AG08395 (cell line): Measurements from ENCODE around the gene SLC26A9.
"Not testable (repeated sequence)": the region's sequence is repeated elsewhere in the genome, so short reads cannot be mapped to it uniquely, and the experiment has no call there.

Experiments
- DNase-seq: peaks from one replicate; pipeline ENCODE4 v3.0.0; 2012; ENCODE audit warnings: mixed read lengths, low spot score

The SLC26A9 gene

GRCh38 chr1:205926213-205926612 lies 17.0 kb downstream of the SLC26A9 start:
- no peak for DNase-seq

DNA sequence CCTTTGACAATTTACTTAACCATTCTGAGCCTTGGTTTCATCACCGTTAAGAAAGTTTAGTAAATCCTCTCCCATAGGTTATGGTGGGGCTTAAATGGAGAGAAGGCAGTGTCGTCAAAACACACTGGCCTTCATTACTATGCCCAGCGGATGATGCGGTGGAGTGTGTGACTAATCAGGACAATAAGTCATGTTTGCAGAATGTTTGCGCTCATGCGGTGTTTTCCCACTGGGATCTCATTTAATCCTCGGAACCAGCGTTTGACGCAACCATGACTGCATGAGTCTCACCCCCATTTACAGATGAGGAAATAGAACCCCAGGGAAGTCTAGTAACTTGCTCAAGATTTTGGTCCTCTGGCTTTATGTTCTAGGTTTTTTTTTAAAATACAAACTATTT lies 17.5 kb downstream of the SLC26A9 start:
- DNase-seq: peak; percentile 78

DNA sequence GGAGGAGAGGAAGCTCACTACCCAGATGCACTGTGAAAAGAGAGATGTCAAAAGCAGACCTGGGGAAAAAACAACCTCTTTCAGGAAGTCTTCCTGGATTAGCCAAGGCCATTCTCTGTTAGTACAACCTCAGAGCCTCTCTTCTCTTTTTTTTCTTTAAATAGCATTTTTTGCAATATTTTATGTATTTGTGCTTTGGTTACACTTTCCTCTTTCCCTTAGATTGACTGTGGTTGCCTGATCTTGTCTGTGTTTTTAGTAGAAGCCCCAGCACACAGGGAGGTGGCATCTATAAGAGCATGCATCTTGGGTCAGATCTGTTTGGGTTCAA lies 18.8 kb downstream of the SLC26A9 start:
- no peak for DNase-seq

DNA sequence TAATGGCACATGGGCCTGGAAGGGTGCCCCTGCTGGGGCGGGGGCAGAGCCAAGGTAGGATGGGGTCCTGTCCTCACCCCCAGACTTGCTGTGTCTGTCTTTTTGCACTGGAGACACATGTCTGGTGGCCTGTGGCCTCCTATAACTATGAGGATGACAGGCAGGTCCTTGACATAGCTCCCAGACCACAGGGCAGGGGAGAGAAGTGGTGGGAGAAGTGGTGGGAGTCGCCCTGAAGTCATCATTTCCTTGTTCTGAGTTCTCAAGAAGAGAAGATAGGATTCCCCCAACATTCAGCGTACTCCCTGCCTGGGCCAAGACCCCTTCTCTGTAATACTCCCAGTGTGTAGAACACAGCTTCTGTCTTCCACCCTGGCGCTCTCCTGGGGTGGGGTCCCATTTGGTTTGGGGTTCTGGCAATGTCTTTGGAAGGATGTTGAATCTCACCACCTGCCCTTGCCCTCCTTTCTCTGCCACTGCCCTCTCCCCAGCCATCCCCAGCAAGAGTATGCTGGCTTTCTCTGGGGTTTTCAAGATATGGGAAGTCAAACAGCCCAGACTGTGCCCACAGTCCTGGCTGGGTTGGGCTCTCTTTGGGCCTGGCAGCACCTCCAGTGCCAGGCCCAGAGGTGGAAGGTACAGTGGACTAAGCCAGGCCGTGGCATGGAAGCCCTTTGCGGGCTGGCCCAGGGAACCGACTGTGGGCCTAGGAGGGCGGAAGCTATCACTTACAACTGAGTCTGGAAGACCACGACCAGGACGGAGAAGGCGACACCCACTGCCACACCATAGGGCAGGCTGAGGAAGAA lies 19.4 kb downstream of the SLC26A9 start:
- DNase-seq: no peak

DNA sequence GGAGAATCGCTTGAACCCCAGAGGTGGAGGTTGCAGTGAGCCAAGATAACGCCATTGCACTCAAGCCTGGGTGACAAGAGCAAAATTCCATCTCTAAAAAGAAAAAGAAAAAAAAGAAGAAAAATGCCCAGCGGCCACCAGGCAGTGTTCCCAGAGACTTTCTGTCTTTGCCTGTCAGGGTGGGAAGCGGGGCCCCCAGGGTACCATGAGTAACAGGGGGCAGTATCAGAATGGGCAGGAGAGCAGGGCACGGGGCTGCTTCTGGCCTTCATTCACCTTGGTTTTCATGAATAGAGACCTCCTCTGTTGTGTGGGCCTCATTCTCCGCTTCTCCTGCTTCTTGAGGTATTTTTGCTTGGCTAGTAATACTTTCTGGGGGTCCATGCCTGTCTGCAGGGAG lies 20.4 kb downstream of the SLC26A9 start:
- DNase-seq: no peak

DNA sequence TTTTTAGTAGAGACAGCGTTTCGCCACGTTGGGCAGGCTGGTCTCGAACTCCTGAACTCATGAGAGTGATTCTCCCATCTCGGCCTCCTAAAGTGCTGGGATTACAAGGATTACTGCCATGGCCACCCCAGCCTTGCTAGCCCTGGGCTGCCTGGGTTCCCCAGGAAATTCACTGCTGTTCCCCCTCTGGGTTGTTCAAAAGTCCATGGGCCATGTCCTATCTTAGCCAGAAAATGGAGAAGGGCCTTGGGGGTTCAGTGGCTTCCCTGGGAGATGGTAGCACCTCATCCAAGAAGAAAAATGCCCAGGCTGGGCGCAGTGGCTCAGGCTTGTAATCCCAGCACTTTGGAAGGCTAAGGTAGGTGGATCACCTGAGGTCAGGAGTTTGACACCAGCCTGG lies 20.9 kb downstream of the SLC26A9 start:
- no peak for DNase-seq

DNA sequence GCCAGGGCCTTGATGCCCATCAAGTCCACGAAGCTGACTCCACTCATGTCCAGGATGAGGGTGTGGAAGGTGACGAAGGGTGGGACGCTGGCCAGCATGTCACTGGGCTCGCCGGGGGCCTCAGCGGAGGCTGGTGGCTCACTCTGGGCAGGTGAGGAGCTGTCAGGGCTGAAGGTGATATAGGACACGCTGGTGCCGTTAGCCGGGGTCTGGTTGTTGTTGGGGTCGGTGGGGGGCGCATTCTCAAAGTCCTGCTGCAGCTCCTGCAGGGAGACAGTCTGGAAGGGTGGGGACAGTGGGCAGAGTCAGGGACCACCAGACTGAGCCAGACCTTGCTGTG lies 21.7 kb downstream of the SLC26A9 start:
- no peak for DNase-seq

DNA sequence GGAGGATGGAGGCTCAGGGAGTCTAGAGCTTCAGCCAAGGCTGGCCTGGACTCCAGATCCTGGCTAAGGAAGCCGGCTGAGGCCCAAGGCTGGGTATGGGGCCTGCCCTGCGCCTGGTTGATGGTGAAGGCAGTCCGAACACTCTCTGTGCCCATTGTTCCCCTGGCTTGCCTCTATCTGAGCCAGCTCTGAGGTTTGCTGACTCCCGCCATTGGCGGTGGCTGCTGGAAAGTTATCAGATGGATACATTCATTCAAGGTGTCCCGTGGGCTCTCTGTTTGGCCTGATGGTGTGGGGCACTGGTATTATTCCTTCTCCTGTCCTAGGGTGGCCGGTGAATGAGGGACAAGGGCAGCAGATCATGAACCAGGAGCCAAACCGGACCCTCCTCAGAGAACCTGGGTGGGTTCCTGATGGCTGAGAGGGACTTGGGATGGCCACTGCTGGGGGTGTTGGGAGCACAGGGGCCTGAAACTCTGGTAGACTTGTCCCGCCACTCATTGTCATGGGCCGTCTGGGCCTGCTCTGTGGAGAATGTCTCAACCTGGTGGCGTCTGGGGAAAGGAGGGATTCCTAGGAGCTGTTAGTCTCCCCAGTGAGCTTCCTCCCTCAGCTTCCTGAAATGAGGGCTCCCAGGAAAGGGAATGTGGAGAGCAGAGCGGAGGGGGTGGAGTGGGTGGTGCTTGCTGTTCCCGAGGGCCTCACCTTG lies 22.2 kb downstream of the SLC26A9 start:
- DNase-seq: no peak

DNA sequence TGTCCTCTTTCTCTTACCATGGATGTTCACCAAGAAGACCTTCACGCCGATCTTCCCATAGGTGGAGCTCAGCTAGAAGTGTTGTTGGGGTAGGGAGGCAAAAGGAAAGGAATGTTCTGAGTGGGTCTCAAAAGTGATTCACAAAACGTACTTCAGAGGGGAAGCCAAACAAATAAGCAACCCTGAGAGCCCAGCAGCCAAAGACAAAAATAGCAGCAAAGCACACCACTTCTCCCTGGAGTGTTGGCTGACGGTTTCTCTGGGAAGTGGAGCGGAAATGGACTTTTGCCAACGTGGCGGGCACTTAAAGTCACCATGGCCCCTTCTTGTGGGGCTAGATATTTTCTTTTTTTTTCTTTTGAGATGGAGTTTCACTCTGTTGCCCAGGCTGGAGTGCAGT lies 23.1 kb downstream of the SLC26A9 start:
- DNase-seq: no peak

GRCh38 chr1:205918955-205919746 lies 24.1 kb downstream of the SLC26A9 start:
- DNase-seq: peak; percentile 85

DNA sequence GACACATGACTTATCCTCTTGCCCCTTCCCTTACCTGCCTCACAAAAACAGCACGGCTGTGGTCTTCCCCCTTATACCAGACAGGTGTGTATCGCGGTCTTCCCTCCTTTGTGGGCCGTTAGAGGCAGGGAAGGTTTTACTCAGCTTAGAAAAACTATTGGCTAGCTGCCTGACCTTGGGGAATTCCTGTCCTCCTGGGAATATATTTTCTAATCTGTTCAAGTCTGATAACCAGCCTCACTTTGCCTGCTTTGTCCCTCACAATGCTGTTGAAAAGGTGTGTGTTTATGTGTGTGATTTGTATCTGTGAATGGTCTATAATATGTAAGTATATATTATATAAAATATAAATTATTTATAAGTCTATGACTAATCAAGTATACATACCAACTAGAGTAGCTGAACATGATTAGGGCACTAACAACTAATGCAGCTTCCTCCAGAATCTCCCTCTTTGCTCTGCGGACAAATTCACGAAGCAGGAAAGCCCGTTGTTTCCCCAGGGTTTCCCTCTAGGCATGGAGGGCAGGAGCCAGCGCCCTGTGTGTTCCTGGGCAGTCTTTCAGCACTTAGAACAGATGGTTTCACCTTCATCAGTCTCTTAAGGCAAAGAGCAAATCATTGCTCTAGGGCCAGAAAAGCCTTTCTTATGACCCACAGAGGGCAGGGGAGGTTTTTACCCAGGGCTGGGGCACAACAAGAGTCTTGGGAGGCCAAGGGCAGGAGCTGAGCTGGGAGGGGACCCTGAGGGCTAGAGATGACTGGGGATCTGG lies 25.6 kb downstream of the SLC26A9 start:
- no peak for DNase-seq

DNA sequence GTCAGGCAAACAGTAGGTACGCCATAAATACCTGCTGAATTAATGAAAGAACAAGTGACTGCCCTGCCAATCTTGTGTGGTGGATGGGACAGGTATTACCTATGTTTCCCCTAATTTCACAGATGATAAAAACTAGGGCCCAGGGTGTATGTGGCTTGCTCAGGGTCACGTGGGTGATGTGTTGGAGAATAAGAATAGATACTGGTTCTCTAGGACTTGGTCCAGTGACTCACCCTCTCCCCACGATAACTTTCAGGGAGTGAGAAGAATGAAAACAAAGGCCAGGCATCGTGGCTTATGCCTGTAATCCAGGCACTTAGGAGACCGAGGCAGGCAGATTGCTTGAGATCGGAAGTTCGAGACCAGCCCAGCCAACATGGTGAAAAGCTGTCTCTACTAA lies 26.7 kb downstream of the SLC26A9 start:
- DNase-seq: peak; percentile 58

GRCh38 chr1:205915354-205915990 lies 27.8 kb downstream of the SLC26A9 start:
- DNase-seq: no peak

GRCh38 chr1:205914730-205915129 lies 28.5 kb downstream of the SLC26A9 start:
- DNase-seq: no peak

DNA sequence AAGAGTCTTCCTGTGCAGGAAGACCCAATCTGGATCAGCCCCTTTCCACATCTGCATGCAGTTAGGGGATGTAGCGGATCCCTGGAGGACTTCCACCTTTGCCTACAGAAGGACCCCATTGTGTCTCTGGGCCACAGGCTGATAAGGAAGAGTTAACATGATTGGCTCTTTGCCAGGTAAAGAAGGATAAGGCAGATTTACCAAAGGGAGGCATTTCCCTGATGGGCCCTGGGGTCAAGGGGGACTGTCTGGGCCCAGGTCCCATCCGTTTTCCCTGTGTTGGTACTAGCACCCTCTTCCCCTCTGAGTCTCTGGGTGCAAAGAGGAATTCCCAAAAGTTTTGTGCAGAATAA lies 29.1 kb downstream of the SLC26A9 start:
- no peak for DNase-seq

- DNase-seq: peak; percentile 20
Observed at GRCh38 chr1:205913451-205914154, 29.7 kb downstream of the SLC26A9 start.

DNA sequence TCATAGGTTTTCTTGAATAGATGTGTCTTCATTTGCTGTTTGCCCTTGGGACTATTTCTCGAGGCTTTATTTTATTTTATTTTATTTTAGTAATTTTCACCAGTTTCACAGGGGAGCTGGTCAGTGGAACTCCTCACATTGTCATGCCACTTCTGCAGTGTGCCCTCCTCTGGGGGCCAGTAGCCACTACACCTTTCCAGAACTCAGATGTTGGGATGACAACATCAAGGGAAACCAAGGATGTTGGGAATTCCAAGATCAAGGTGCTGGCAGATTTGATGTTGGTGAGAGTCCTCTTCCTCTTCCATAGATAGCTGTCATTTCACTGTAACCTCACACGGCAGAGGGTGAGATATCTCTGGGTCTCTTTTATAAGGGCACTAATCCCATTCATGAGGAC lies 35.5 kb downstream of the SLC26A9 start:
- DNase-seq: peak; percentile 35

- DNase-seq: not testable (repeated sequence)
Observed at GRCh38 chr1:205905095-205905494, 38.2 kb downstream of the SLC26A9 start.

- DNase-seq: no peak
Observed at GRCh38 chr1:205896351-205896750, 46.9 kb downstream of the SLC26A9 start.

DNA sequence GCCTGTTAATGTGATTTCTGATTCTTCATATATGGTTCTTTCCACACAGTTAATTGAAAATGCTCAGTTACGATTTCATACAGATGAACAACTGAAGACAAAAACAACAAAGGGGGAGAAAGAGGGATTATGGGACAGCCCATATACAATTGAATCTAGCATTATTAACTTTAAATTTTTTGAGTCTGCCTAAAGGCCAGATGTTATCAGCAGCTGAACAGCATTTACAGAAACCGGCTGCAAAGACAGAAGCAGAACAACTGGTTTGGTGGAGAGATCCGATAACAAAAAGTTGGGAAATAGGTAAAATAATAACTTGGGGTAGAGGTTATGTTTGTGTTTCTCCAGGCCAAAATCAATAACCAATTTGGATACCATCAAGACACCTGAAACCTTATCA lies 49.1 kb downstream of the SLC26A9 start:
- DNase-seq: not testable (repeated sequence)

- DNase-seq: not testable (repeated sequence)
Observed at GRCh38 chr1:205892175-205892574, 51.1 kb downstream of the SLC26A9 start.
